Mammary epithelial cell (primary cell): ENCODE measurements around the gene LTBP2.

ENCODE experiments used
- EZH2 ChIP-seq: IDR thresholded peaks from 2 replicates; pipeline ENCODE4 v1.6.1; 2012; ENCODE audit warnings: low read length, inconsistent platforms, borderline replicate concordance
- TF ChIP-seq, protein P1 (sequence below), 2 donors: IDR thresholded peaks in 1 of 2; conservative IDR thresholded peaks in 1 of 2; 2 replicates each; pipeline ENCODE4 v1.5.1; 2011 to 2012; ENCODE audit warnings: inconsistent platforms in 2 of 2, low read length in 2 of 2, mild to moderate bottlenecking in 2 of 2, control low read depth in 1 of 2, low read depth in 1 of 2; ENCODE audit not compliant: insufficient read depth in 1 of 2; ENCODE audit errors: extremely low read depth in 1 of 2

DNA sequence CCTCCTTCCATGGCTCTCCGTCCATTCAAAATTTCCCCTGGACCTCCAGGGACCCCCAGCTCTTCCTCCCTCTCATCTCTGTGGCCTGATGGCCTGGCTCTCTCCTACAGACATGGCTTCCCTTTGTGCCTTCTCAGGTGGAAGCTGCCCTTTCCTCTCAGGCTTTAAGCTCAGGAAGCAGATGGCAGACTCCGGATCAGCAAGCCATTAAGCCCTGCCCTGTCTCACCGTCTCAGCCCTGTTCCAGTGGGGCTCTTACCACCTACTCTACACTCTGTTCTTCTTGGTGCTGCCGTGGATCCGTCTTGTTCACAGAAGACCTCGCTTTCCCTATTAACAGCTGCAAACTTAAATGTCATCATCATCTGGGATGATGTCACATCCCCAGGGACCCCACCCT is 152.1 kb downstream of the LTBP2 start:
- TF ChIP-seq, protein P1, sequence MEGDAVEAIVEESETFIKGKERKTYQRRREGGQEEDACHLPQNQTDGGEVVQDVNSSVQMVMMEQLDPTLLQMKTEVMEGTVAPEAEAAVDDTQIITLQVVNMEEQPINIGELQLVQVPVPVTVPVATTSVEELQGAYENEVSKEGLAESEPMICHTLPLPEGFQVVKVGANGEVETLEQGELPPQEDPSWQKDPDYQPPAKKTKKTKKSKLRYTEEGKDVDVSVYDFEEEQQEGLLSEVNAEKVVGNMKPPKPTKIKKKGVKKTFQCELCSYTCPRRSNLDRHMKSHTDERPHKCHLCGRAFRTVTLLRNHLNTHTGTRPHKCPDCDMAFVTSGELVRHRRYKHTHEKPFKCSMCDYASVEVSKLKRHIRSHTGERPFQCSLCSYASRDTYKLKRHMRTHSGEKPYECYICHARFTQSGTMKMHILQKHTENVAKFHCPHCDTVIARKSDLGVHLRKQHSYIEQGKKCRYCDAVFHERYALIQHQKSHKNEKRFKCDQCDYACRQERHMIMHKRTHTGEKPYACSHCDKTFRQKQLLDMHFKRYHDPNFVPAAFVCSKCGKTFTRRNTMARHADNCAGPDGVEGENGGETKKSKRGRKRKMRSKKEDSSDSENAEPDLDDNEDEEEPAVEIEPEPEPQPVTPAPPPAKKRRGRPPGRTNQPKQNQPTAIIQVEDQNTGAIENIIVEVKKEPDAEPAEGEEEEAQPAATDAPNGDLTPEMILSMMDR (conservative IDR thresholded peaks at IDR 0.05 in 1 of 2, IDR thresholded peaks at IDR 0.05 in 1 of 2; ENCODE audit: extremely low read depth in 1 of 2, insufficient read depth in 1 of 2, low read depth in 1 of 2, low read length in 2 of 2), result no peak
- TF ChIP-seq EZH2, result no peak
